GM12891 (cell line): Measurements from ENCODE around the gene DIS3L.
"Not testable (repeated sequence)": the region's sequence is repeated elsewhere in the genome, so short reads cannot be mapped to it uniquely, and the experiment has no call there.

ENCODE experiments used
- DNase-seq: peaks from one replicate; pipeline ENCODE4 v3.0.0; 2011; ENCODE audit warnings: low spot score; ENCODE audit not compliant: insufficient read length
- FAIRE-seq: peaks from 2 replicates; lab custom pipeline; 2011; peaks lifted over from hg19 to GRCh38; lab: Jason Lieb, UNC
- PAX5 ChIP-seq: IDR thresholded peaks from 2 replicates; pipeline ENCODE4 v1.6.1; 2011; ENCODE audit warnings: low read length, moderate library complexity, mild to moderate bottlenecking; ENCODE audit not compliant: insufficient read depth, severe bottlenecking
- POLR2A ChIP-seq: IDR thresholded peaks from 2 replicates; pipeline ENCODE4 v1.6.1; 2011; ENCODE audit warnings: low read depth, low read length, control low read depth
- POLR2AphosphoS5 ChIP-seq: IDR thresholded peaks from 2 replicates; pipeline ENCODE4 v1.6.1; 2011; ENCODE audit warnings: low read depth, low read length, control low read depth
- POU2F2 ChIP-seq: IDR thresholded peaks from 2 replicates; pipeline ENCODE4 v1.6.1; 2011; ENCODE audit warnings: low read depth, mild to moderate bottlenecking, control low read depth, low read length, moderate library complexity
- SPI1 ChIP-seq: IDR thresholded peaks from 2 replicates; pipeline ENCODE4 v1.6.1; 2011; ENCODE audit warnings: low read depth, low read length, control low read depth
- TAF1 ChIP-seq: IDR thresholded peaks from 2 replicates; pipeline ENCODE4 v1.6.1; 2011; ENCODE audit warnings: low read depth, low read length, control low read depth

Gene DIS3L

GRCh38 chr15:66291816-66292570, 1.4 kb upstream of the DIS3L start:
- TF ChIP-seq POU2F2 (no peak), SPI1 (no peak), TAF1 (no peak), POLR2A (no peak), POLR2AphosphoS5 (no peak), PAX5 (no peak)
- DNase-seq: no peak
- FAIRE-seq: no peak

GRCh38 chr15:66292571-66293418, 573 bp upstream of the DIS3L start:
- TF ChIP-seq POLR2AphosphoS5 (no peak), POLR2A (no peak), PAX5 (no peak), TAF1 (no peak), SPI1 (no peak), POU2F2 (no peak)
- FAIRE-seq: no peak
- no peak for DNase-seq

GRCh38 chr15:66294157-66294931, 976 bp downstream of the DIS3L start:
- DNase-seq (peak; percentile 22), FAIRE-seq (peak; percentile 65)
- TF ChIP-seq SPI1 (no peak), PAX5 (no peak), POU2F2 (no peak), POLR2AphosphoS5 (no peak), TAF1 (no peak), POLR2A (no peak)

- DNase-seq: no peak
- peak; percentile 16 for FAIRE-seq
- TF ChIP-seq TAF1 (no peak), POLR2A (no peak), POLR2AphosphoS5 (no peak), POU2F2 (no peak), SPI1 (no peak), PAX5 (no peak)
Measured at GRCh38 chr15:66294932-66295235, 1.5 kb downstream of the DIS3L start.

GRCh38 chr15:66296186-66296585, 2.8 kb downstream of the DIS3L start:
- FAIRE-seq (no peak), DNase-seq (no peak)
- TF ChIP-seq PAX5 (no peak), TAF1 (no peak), POLR2AphosphoS5 (no peak), SPI1 (no peak), POU2F2 (no peak), POLR2A (no peak)

- FAIRE-seq: no peak
- TF ChIP-seq PAX5: no peak
- no peak for TF ChIP-seq SPI1
- no peak for TF ChIP-seq TAF1
- no peak for TF ChIP-seq POU2F2
- TF ChIP-seq POLR2AphosphoS5: no peak
- TF ChIP-seq POLR2A: no peak
- DNase-seq: no peak
Measured at GRCh38 chr15:66298803-66299251, 5.5 kb downstream of the DIS3L start.

- TF ChIP-seq SPI1 (no peak), POLR2AphosphoS5 (no peak), POLR2A (no peak), POU2F2 (no peak)
- DNase-seq (no peak), FAIRE-seq (no peak)
Measured at GRCh38 chr15:66302489-66303278, 9.3 kb downstream of the DIS3L start.

- not testable (repeated sequence) for DNase-seq, FAIRE-seq
Measured at GRCh38 chr15:66304425-66304824, 11.1 kb downstream of the DIS3L start.

- no peak for DNase-seq
- TF ChIP-seq SPI1 (no peak), PAX5 (no peak), POLR2A (no peak), POLR2AphosphoS5 (no peak), POU2F2 (no peak), TAF1 (no peak)
- no peak for FAIRE-seq
Measured at GRCh38 chr15:66306381-66306780, 13.0 kb downstream of the DIS3L start.

- TF ChIP-seq PAX5 (no peak), POLR2AphosphoS5 (no peak), TAF1 (no peak)
- FAIRE-seq (no peak), DNase-seq (no peak)
Measured at GRCh38 chr15:66308531-66308930, 15.2 kb downstream of the DIS3L start.

- FAIRE-seq (no peak), DNase-seq (no peak)
- TF ChIP-seq PAX5 (no peak), SPI1 (no peak), TAF1 (no peak)
Measured at GRCh38 chr15:66309828-66310227, 16.5 kb downstream of the DIS3L start.
